Right lobe of liver (tissue), 6 donors: Measurements from ENCODE around the gene SLC7A8. TPM values are rescaled to one million over a fixed set of nuclear protein-coding genes. Genes with fewer than 3 reads are reported as not detected.
A peak's percentile ranks its signal among the peaks of the same experiment; 100 is the strongest.

Source experiments
- ATAC-seq, 4 donors: fragments of 200-7000 bp; cut with Tn5 transposase; one replicate each; pipeline ENCODE4 v1.9.1; 2020; ENCODE audit warnings: mild to moderate bottlenecking in 4 of 4, moderate library complexity in 4 of 4
- DNase-seq, 3 donors: peaks; one replicate each; pipeline ENCODE4 v3.0.0-alpha.2; 2020
- H3K27ac ChIP-seq, 3 donors: fragments of 200-600 bp; one replicate each; pipeline ENCODE4 v1.8.0; 2022
- H3K27me3 ChIP-seq, 2 donors: fragments of 200-600 bp; one replicate each; pipeline ENCODE4 v1.8.0; 2022
- H3K36me3 ChIP-seq, 4 donors: fragments of 200-600 bp; sonication (generic) in 1 of 4; one replicate each; pipeline versions ENCODE4 v1.5.1 to v1.8.0; 2017 to 2022; ENCODE audit warnings: control low read depth in 1 of 4
- H3K4me1 ChIP-seq, 4 donors: fragments of 200-600 bp; sonication (generic) in 1 of 4; one replicate each; pipeline versions ENCODE4 v1.5.1 to v1.8.0; 2017 to 2022; ENCODE audit warnings: control low read depth in 1 of 4
- H3K4me3 ChIP-seq, 3 donors: fragments of 200-600 bp; one replicate each; pipeline ENCODE4 v1.8.0; 2022
- H3K9me3 ChIP-seq, 4 donors: fragments of 200-600 bp; sonication (generic) in 1 of 4; one replicate each; pipeline versions ENCODE4 v1.5.1 to v1.8.0; 2017 to 2022; ENCODE audit warnings: control low read depth in 1 of 4
- CTCF ChIP-seq, 4 donors: fragments of 200-600 bp in 3 of 4; fragments of 450-650 bp in 1 of 4; IDR thresholded peaks; one replicate each; pipeline versions ENCODE4 v1.5.1 to v1.8.0; 2016 to 2022; ENCODE audit warnings: antibody characterized with exemption in 4 of 4, mild to moderate bottlenecking in 2 of 4
- POLR2A ChIP-seq: fragments of 450-650 bp; IDR thresholded peaks from one replicate; pipeline ENCODE4 v1.6.1; 2017; ENCODE audit warnings: antibody characterized with exemption, mild to moderate bottlenecking
- WGBS: methylation state at CpG from one replicate; pipeline ENCODE4 v1.1.6; 2018; ENCODE audit warnings: low coverage, low lambda C conversion rate; ENCODE audit not compliant: insufficient coverage; ENCODE audit errors: missing lambda C conversion rate; 5-methylcytosine and 5-hydroxymethylcytosine counted together
- intact Hi-C, 2 donors: fragments of 100-400 bp; cut with DNase I; formaldehyde crosslinking; loops; one replicate each; pipeline versions ENCODE4 v1.11.2 to v1.14.1; 2022
- total RNA-seq, 6 experiments: library from RNA; depleted of rRNA in 2 of 6; stranded (reverse); fragments of >200 nt in 2 of 6; fragmentation: NEBNext Ultra II Directional in 3 of 6; extraction: Animal tissue kit (Norgen Biotek cat#: 25700) in 3 of 6; gene quantifications; one replicate each; pipeline versions ENCODE4 v1.1.0 to v1.2.4, GENCODE V29; 2016 to 2023
- donor health status: DM: no; HTN: yes; CAD: no.
- donor health status: DM: no; HTN: no; CAD: no.
- donor health status: DM: no; HTN: no; CAD: no.
- donor health status: DM: no; HTN: yes; CAD: no.
- donor health status: DM: no; HTN: yes; CAD: no.

Gene SLC7A8
- total RNA-seq, 6 experiments from 2014 or later = 3.2 to 10.1 (median 4.4) TPM

GRCh38 chr14:23131482-23131881 is 52.0 kb downstream of the SLC7A8 start:
- 53% methylated on average over 3 of the region's 5 CpGs for WGBS
- Histone ChIP-seq H3K27ac (no peak overlapping the region), H3K27me3 (no peaks in the 10 kb centered on the region), H3K36me3 (no peaks in the 10 kb centered on the region), H3K4me3 (no peak overlapping the region), H3K4me1 (no peaks in the 10 kb centered on the region), H3K9me3 (no peaks in the 10 kb centered on the region)
- intact Hi-C loops = no loop called here
- DNase-seq (no peak), ATAC-seq (peak in 1 of 4 donors; percentile 8)
- no peak for TF ChIP-seq POLR2A
- no peak for TF ChIP-seq CTCF (IDR thresholded peaks at IDR 0.05)

- H3K36me3 ChIP-seq = no peaks in the 10 kb centered on the region
- WGBS = 25% methylated on average over 3 of the region's 3 CpGs
Observed at GRCh38 chr14:23130871-23131270, 52.6 kb downstream of the SLC7A8 start.

GRCh38 chr14:23129759-23130316 is 53.6 kb downstream of the SLC7A8 start:
- H3K36me3 ChIP-seq = no peaks in the 10 kb centered on the region
- intact Hi-C loops = loop anchor here (5.0 to 10.0 kb wide), 2 partner anchors 57 to 255 kb away; no protein-coding TSS in a partner anchor
- TF ChIP-seq CTCF (IDR thresholded peaks at IDR 0.05) = no peak
- no peak overlapping the region for H3K27ac ChIP-seq
- H3K4me1 ChIP-seq = no peaks in the 10 kb centered on the region
- WGBS = 66% methylated on average over 7 of the region's 7 CpGs
- H3K9me3 ChIP-seq = no peaks in the 10 kb centered on the region
- DNase-seq = no peak
- ATAC-seq = no peak
- no peaks in the 10 kb centered on the region for H3K27me3 ChIP-seq
- H3K4me3 ChIP-seq = no peak overlapping the region

More at GRCh38 chr14:23130871-23131270, 52.6 kb downstream of the SLC7A8 start:
- DNase-seq (peak in 1 of 3 donors; percentile 44), ATAC-seq (peak in 3 of 4 donors; percentile 33 to 51 (median 50))
- TF ChIP-seq CTCF (IDR thresholded peaks at IDR 0.05) (no peak), POLR2A (no peak)
- H3K4me1 ChIP-seq = no peaks in the 10 kb centered on the region
- H3K27me3 ChIP-seq = no peaks in the 10 kb centered on the region
- no peak overlapping the region for H3K4me3 ChIP-seq
- intact Hi-C loops = no loop called here
- no peaks in the 10 kb centered on the region for H3K9me3 ChIP-seq
- H3K27ac ChIP-seq = no peak overlapping the region

GRCh38 chr14:23128969-23129758 is 54.3 kb downstream of the SLC7A8 start:
- TF ChIP-seq POLR2A (no peak), CTCF (IDR thresholded peaks at IDR 0.05) (no peak)
- DNase-seq (no peak), ATAC-seq (peak; percentile 43 to 56 (median 48))
- Histone ChIP-seq H3K4me3 (no peak overlapping the region), H3K36me3 (no peaks in the 10 kb centered on the region), H3K4me1 (no peaks in the 10 kb centered on the region), H3K9me3 (no peaks in the 10 kb centered on the region), H3K27me3 (no peaks in the 10 kb centered on the region), H3K27ac (no peak overlapping the region)
- intact Hi-C loops = loop anchor here (5.0 to 10.0 kb wide), 2 partner anchors 58 to 256 kb away; no protein-coding TSS in a partner anchor
- 67% methylated on average over 5 of the region's 7 CpGs for WGBS
